CD4-positive, alpha-beta T cell treated with Interleukin-21 for 1 hour (primary cell): Measurements from ENCODE around the gene COPS7A.

Source experiments
- DNase-seq: peaks from one replicate; pipeline ENCODE4 v3.0.0-alpha.2; 2020

COPS7A gene

GRCh38 chr12:6723607-6724408 lies at the start of gene COPS7A:
Gene COPS7A (plus strand): TSS chr12:6724046. CDS start chr12:6724657, 611 bp downstream.
- DNase-seq, result peak; percentile 98

- DNase-seq, result no peak
These were observed 46.9 kb upstream of the COPS7A start for GRCh38 chr12:6676962-6677361.

- peak; percentile 76 for DNase-seq
These were observed 39.2 kb upstream of the COPS7A start for GRCh38 chr12:6684609-6685008.

GRCh38 chr12:6685814-6686213 lies 38.0 kb upstream of the COPS7A start:
- DNase-seq, result no peak

- peak; percentile 56 for DNase-seq
These were observed 35.3 kb upstream of the COPS7A start for GRCh38 chr12:6688543-6688998.

GRCh38 chr12:6688999-6689882 lies 34.6 kb upstream of the COPS7A start, which contains the start of gene ZNF384:
Gene ZNF384 (minus strand): TSS chr12:6689375. CDS start chr12:6679520, 9,855 bp downstream.
- peak; percentile 98 for DNase-seq

- no peak for DNase-seq
These were observed 32.4 kb upstream of the COPS7A start for GRCh38 chr12:6691473-6691872.

GRCh38 chr12:6692888-6693287 lies 31.0 kb upstream of the COPS7A start:
- DNase-seq, result no peak

- DNase-seq, result no peak
These were observed 30.0 kb upstream of the COPS7A start for GRCh38 chr12:6693832-6694355.

GRCh38 chr12:6694701-6695100 lies 29.1 kb upstream of the COPS7A start:
- DNase-seq, result no peak

GRCh38 chr12:6695313-6696045 lies 28.4 kb upstream of the COPS7A start:
- DNase-seq, result no peak

- DNase-seq, result no peak
These were observed 26.9 kb upstream of the COPS7A start for GRCh38 chr12:6696690-6697583.

- DNase-seq, result peak; percentile 36
These were observed 26.1 kb upstream of the COPS7A start for GRCh38 chr12:6697584-6698351.

GRCh38 chr12:6698352-6699046 lies 25.3 kb upstream of the COPS7A start:
- DNase-seq, result no peak

- no peak for DNase-seq
These were observed 24.4 kb upstream of the COPS7A start for GRCh38 chr12:6699259-6699988.

GRCh38 chr12:6699989-6700645 lies 23.7 kb upstream of the COPS7A start:
- DNase-seq, result no peak

- peak; percentile 43 for DNase-seq
These were observed 23.2 kb upstream of the COPS7A start, which contains the start of gene PIANP for GRCh38 chr12:6700646-6701051. Gene PIANP (minus strand): TSS chr12:6700815. CDS start chr12:6698061, 2,754 bp downstream.

- DNase-seq, result no peak
These were observed 22.6 kb upstream of the COPS7A start for GRCh38 chr12:6701078-6701768.
